SJSA1 (cell line): ENCODE measurements around the gene NEUROG1. TPM values are rescaled to one million over a fixed set of nuclear protein-coding genes. Genes with fewer than 3 reads are reported as not detected.
A peak's percentile ranks its signal among the peaks of the same experiment; 100 is the strongest.

Experiments used
- DNase-seq, 2 experiments: peaks; one replicate each; pipeline ENCODE4 v3.0.0-alpha.2; 2015 to 2020; ENCODE audit warnings: low spot score in 2 of 2, low read depth in 1 of 2
- H3K27ac ChIP-seq: fragments of 250-450 bp; sonication (Bioruptor Pico); 2 replicates; pipeline ENCODE4 v1.5.1; 2020; ENCODE audit warnings: mild to moderate bottlenecking, moderate library complexity
- H3K27me3 ChIP-seq: fragments of 250-450 bp; sonication (Bioruptor Pico); replicated peaks from 2 replicates; pipeline ENCODE4 v1.5.1; 2020; ENCODE audit warnings: mild to moderate bottlenecking, moderate library complexity
- H3K36me3 ChIP-seq: fragments of 250-450 bp; sonication (Bioruptor Pico); 2 replicates; pipeline ENCODE4 v1.5.1; 2020; ENCODE audit warnings: mild to moderate bottlenecking
- H3K4me1 ChIP-seq: fragments of 250-450 bp; sonication (Bioruptor Pico); replicated peaks from 2 replicates; pipeline ENCODE4 v1.6.1; 2021; ENCODE audit warnings: mild to moderate bottlenecking
- H3K4me3 ChIP-seq: fragments of 250-450 bp; sonication (Bioruptor Pico); 2 replicates; pipeline ENCODE4 v1.5.1; 2020; ENCODE audit warnings: mild to moderate bottlenecking
- H3K9me3 ChIP-seq: fragments of 250-450 bp; sonication (Bioruptor Pico); replicated peaks from 2 replicates; pipeline ENCODE4 v1.5.1; 2020; ENCODE audit warnings: mild to moderate bottlenecking
- total RNA-seq: library from RNA; depleted of rRNA; stranded (reverse); fragments of >200 nt; shearing (Covaris generic); gene quantifications from 2 replicates; pipeline ENCODE4 v1.2.3, GENCODE V29; 2014; rRNA removed

The NEUROG1 gene
- total RNA-seq: not detected in 2 replicates

GRCh38 chr5:135535820-135536801, at the start of gene NEUROG1:
TSS of gene NEUROG1 (minus strand) at chr5:135535964. CDS start at chr5:135535690, 274 bp downstream.
- peaks cover 91% of the 10 kb centered on the region for H3K27me3 ChIP-seq
- no peak within 1 kb of the TSS for H3K4me3 ChIP-seq

GRCh38 chr5:135584918-135585317, 49.2 kb upstream of the NEUROG1 start:
- no peaks in the 10 kb centered on the region for H3K9me3 ChIP-seq

More at GRCh38 chr5:135535820-135536801, at the start of gene NEUROG1:
- Histone ChIP-seq H3K4me1 (peaks cover 10% of the 10 kb centered on the region), H3K27ac (no peak within 1 kb of the TSS), H3K36me3 (no peaks in the 10 kb centered on the region), H3K9me3 (peaks cover 8% of the 10 kb centered on the region; the same call in 1 of the 2 replicates)
- peak in 1 of 2 experiments; percentile 37 for DNase-seq

GRCh38 chr5:135584276-135584675, 48.5 kb upstream of the NEUROG1 start:
- Histone ChIP-seq H3K36me3 (no peaks in the 10 kb centered on the region), H3K4me1 (peaks cover 4% of the 10 kb centered on the region; the same call in 1 of the 2 replicates), H3K4me3 (no peak overlapping the region), H3K27ac (no peak overlapping the region), H3K9me3 (no peaks in the 10 kb centered on the region), H3K27me3 (peaks cover 40% of the 10 kb centered on the region)
- no peak for DNase-seq

More at GRCh38 chr5:135584918-135585317, 49.2 kb upstream of the NEUROG1 start:
- peaks cover 4% of the 10 kb centered on the region; the same call in 1 of the 2 replicates for H3K4me1 ChIP-seq
- no peak overlapping the region for H3K4me3 ChIP-seq
- no peaks in the 10 kb centered on the region for H3K36me3 ChIP-seq
- DNase-seq: no peak
- H3K27me3 ChIP-seq: peaks cover 35% of the 10 kb centered on the region
- no peak overlapping the region for H3K27ac ChIP-seq

GRCh38 chr5:135582099-135582781, 46.5 kb upstream of the NEUROG1 start:
- Histone ChIP-seq H3K27me3 (peaks cover 55% of the 10 kb centered on the region), H3K27ac (no peak overlapping the region), H3K36me3 (no peaks in the 10 kb centered on the region), H3K4me3 (no peak overlapping the region), H3K4me1 (peaks cover 11% of the 10 kb centered on the region; the same call in 1 of the 2 replicates), H3K9me3 (no peaks in the 10 kb centered on the region)
- no peak for DNase-seq

- Histone ChIP-seq H3K4me3 (no peak within 1 kb of the TSS), H3K4me1 (peaks cover 12% of the 10 kb centered on the region; the same call in 1 of the 2 replicates), H3K9me3 (no peaks in the 10 kb centered on the region), H3K27me3 (peaks cover 52% of the 10 kb centered on the region), H3K27ac (no peak within 1 kb of the TSS), H3K36me3 (no peaks in the 10 kb centered on the region)
- DNase-seq: peak in 1 of 2 experiments; percentile 36
These were observed 43.0 kb upstream of the NEUROG1 start, which contains the start of gene CXCL14 for GRCh38 chr5:135578685-135579341. TSS of gene CXCL14 (minus strand) at chr5:135578991. CDS start at chr5:135578778, 213 bp downstream.

- H3K4me3 ChIP-seq: no peak overlapping the region
- H3K27me3 ChIP-seq: peaks cover 52% of the 10 kb centered on the region
- H3K36me3 ChIP-seq: no peaks in the 10 kb centered on the region
- peaks cover 12% of the 10 kb centered on the region; the same call in 1 of the 2 replicates for H3K4me1 ChIP-seq
- H3K27ac ChIP-seq: no peak overlapping the region
- no peak for DNase-seq
- H3K9me3 ChIP-seq: no peaks in the 10 kb centered on the region
These were observed 42.5 kb upstream of the NEUROG1 start for GRCh38 chr5:135578305-135578684.

- H3K9me3 ChIP-seq: no peaks in the 10 kb centered on the region
- H3K36me3 ChIP-seq: no peaks in the 10 kb centered on the region
- no peak overlapping the region for H3K4me3 ChIP-seq
- H3K4me1 ChIP-seq: peaks cover 12% of the 10 kb centered on the region; the same call in 1 of the 2 replicates
- no peak overlapping the region for H3K27ac ChIP-seq
- peaks cover 45% of the 10 kb centered on the region for H3K27me3 ChIP-seq
- DNase-seq: no peak
These were observed 41.7 kb upstream of the NEUROG1 start for GRCh38 chr5:135577421-135577820.

- Histone ChIP-seq H3K27me3 (peaks cover 36% of the 10 kb centered on the region), H3K27ac (no peak overlapping the region), H3K36me3 (no peaks in the 10 kb centered on the region), H3K4me3 (no peak overlapping the region), H3K4me1 (peaks cover 12% of the 10 kb centered on the region; the same call in 1 of the 2 replicates), H3K9me3 (no peaks in the 10 kb centered on the region)
- DNase-seq: no peak
These were observed 40.4 kb upstream of the NEUROG1 start for GRCh38 chr5:135576075-135576599.

GRCh38 chr5:135574493-135574892, 38.7 kb upstream of the NEUROG1 start:
- H3K27ac ChIP-seq: no peak overlapping the region
- H3K4me1 ChIP-seq: peaks cover 12% of the 10 kb centered on the region; the same call in 1 of the 2 replicates
- H3K4me3 ChIP-seq: no peak overlapping the region
- H3K36me3 ChIP-seq: no peaks in the 10 kb centered on the region
- no peak for DNase-seq
- H3K9me3 ChIP-seq: no peaks in the 10 kb centered on the region
- H3K27me3 ChIP-seq: peaks cover 21% of the 10 kb centered on the region

GRCh38 chr5:135571902-135572301, 36.1 kb upstream of the NEUROG1 start:
- Histone ChIP-seq H3K9me3 (no peaks in the 10 kb centered on the region), H3K4me1 (peaks cover 5% of the 10 kb centered on the region; the same call in 1 of the 2 replicates), H3K27ac (no peak overlapping the region), H3K27me3 (no peaks in the 10 kb centered on the region; the same call in 1 of the 2 replicates), H3K36me3 (no peaks in the 10 kb centered on the region), H3K4me3 (no peak overlapping the region)
- no peak for DNase-seq

GRCh38 chr5:135571066-135571609, 35.4 kb upstream of the NEUROG1 start:
- DNase-seq: no peak

GRCh38 chr5:135570453-135570764, 34.6 kb upstream of the NEUROG1 start:
- no peaks in the 10 kb centered on the region; the same call in 1 of the 2 replicates for H3K27me3 ChIP-seq
- no peaks in the 10 kb centered on the region for H3K9me3 ChIP-seq
- no peak for DNase-seq
- no peaks in the 10 kb centered on the region for H3K36me3 ChIP-seq
- no peak overlapping the region for H3K4me3 ChIP-seq
- H3K4me1 ChIP-seq: no peaks in the 10 kb centered on the region
- H3K27ac ChIP-seq: no peak overlapping the region

More at GRCh38 chr5:135571066-135571609, 35.4 kb upstream of the NEUROG1 start:
- peaks cover 3% of the 10 kb centered on the region; the same call in 1 of the 2 replicates for H3K4me1 ChIP-seq
- no peak overlapping the region for H3K27ac ChIP-seq
- H3K9me3 ChIP-seq: no peaks in the 10 kb centered on the region
- H3K27me3 ChIP-seq: no peaks in the 10 kb centered on the region; the same call in 1 of the 2 replicates
- H3K36me3 ChIP-seq: no peaks in the 10 kb centered on the region
- H3K4me3 ChIP-seq: no peak overlapping the region
